ENCODE data around the gene KRTAP25-1. TPM values are rescaled to one million over a fixed set of nuclear protein-coding genes. Genes with fewer than 3 reads are reported as not detected.

Gene KRTAP25-1
- total RNA-seq, 1 donor from 2014 or later = not detected

Other genes starting within 250 kb of the KRTAP25-1 start
- gene CLDN17, start 122.7 kb downstream of the KRTAP25-1 start, total RNA-seq = not detected
- gene CLDN8, start 73.4 kb downstream of the KRTAP25-1 start, total RNA-seq = not detected
- gene KRTAP24-1, start 6.6 kb downstream of the KRTAP25-1 start, total RNA-seq = not detected
- gene KRTAP26-1, start 30.8 kb upstream of the KRTAP25-1 start, total RNA-seq = not detected
- not detected for gene KRTAP27-1, start 48.2 kb upstream of the KRTAP25-1 start, total RNA-seq
- not detected for gene KRTAP23-1, start 59.1 kb upstream of the KRTAP25-1 start, total RNA-seq
- gene KRTAP13-2, start 82.8 kb upstream of the KRTAP25-1 start, total RNA-seq = not detected
- not detected for gene KRTAP13-1, start 106.5 kb upstream of the KRTAP25-1 start, total RNA-seq
- not detected for gene KRTAP13-3, start 136.4 kb upstream of the KRTAP25-1 start, total RNA-seq
- not detected for gene KRTAP13-4, start 140.7 kb upstream of the KRTAP25-1 start, total RNA-seq
- gene KRTAP15-1, start 150.8 kb upstream of the KRTAP25-1 start, total RNA-seq = not detected
- not detected for gene KRTAP19-1, start 190.9 kb upstream of the KRTAP25-1 start, total RNA-seq
- gene KRTAP19-2, start 197.9 kb upstream of the KRTAP25-1 start, total RNA-seq = not detected
- not detected for gene KRTAP19-3, start 202.5 kb upstream of the KRTAP25-1 start, total RNA-seq
- gene KRTAP19-4, start 207.7 kb upstream of the KRTAP25-1 start, total RNA-seq = not detected
- not detected for gene KRTAP19-5, start 212.6 kb upstream of the KRTAP25-1 start, total RNA-seq

Measured in upper lobe of right lung (tissue), 1 donor.